ENCODE measurements around the gene FTO.

Gene FTO

GRCh38 chr16:54094641-54095040 lies 390.7 kb downstream of the FTO start:
- no peak for DNase-seq

GRCh38 chr16:54096607-54097006 lies 392.7 kb downstream of the FTO start:
- no peak for DNase-seq

DNA sequence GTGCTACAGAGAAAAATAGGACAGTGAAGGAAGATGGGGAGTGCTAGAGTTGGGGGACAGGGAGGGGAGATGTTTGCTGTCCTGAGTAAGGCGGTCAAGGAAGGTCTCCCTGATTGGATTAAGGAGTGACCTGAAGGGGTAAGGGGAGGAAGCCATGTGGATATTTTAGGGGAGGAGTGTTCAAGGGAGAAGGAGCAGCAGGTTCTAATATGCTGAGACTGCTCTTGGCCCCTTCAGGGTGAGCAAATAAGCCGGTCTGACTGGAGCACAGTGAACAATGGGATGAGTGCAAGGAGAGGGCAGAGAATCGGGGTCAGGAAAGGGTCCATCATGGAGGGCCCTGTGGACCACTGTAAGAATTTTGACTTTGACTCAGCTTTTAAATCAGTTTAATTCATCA lies 393.8 kb downstream of the FTO start:
- DNase-seq: no peak

GRCh38 chr16:54098247-54098646 lies 394.3 kb downstream of the FTO start:
- no peak for DNase-seq

DNA sequence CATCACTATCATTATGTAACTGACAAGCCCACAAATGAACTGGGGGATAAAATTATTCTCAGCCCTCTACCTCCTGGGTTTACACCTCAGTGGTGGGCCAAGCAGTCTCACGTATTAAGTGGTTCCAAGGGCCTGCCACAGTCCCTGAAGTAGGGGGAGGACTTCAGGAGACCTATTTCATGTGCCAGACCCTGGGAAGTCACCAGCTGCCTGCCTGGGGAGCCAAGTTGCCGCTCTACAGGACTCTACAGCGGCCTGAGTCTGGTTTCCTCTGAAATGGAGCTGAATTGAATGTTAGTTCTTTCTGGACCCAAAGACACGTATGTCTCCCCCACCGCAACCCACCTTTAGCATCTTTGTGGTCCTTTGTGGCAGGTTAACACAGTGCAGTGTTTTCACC lies 395.7 kb downstream of the FTO start:
- peak in 1 of 14 donors; percentile 4 for DNase-seq

DNA sequence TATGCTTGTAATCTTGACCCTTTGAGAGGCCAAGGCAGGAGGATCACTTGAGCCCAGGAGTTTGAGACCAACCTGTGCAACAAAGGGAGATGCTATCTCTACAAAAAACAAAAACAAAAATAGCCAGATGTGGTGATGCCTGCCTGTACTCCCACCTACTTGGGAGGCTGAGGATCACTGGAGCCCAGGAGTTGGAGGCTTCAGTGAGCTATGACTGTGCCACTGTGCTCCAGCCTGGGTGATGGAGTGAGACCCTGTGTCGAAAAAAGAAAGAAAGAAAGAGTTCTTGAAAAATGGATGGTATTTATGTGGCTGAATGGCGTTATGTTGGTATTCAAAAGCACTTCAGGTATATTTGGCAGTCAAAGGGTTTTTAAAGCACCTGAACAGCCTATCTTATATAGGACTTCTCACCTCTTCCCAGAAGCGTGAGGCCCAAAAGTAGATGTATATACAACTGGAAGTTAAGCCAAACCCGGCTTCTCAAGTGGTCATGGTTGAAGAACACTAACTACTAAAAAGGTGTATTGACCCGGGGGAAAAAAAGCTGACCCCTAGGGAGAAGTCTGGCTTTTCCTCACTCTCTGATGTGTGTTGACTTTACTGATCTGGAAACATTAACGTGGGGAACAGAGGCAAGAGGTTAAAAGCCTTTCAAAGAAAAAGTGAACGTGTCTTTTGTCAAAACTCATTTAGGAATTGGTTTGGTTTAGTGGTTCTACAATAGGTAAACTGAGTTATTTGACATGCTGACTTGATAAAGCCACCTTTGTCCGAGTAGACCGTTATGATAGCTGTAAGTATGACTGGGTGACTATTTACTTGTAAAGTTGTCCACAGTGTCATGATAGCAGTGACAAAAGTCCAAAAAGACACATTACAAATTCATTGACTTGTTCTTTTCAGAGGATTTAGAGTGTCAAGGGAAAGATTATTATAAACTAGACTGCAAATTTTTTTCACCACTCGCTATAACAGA lies 399.2 kb downstream of the FTO start:
- no peak for DNase-seq

GRCh38 chr16:54106057-54106456 lies 402.1 kb downstream of the FTO start:
- DNase-seq: no peak

DNA sequence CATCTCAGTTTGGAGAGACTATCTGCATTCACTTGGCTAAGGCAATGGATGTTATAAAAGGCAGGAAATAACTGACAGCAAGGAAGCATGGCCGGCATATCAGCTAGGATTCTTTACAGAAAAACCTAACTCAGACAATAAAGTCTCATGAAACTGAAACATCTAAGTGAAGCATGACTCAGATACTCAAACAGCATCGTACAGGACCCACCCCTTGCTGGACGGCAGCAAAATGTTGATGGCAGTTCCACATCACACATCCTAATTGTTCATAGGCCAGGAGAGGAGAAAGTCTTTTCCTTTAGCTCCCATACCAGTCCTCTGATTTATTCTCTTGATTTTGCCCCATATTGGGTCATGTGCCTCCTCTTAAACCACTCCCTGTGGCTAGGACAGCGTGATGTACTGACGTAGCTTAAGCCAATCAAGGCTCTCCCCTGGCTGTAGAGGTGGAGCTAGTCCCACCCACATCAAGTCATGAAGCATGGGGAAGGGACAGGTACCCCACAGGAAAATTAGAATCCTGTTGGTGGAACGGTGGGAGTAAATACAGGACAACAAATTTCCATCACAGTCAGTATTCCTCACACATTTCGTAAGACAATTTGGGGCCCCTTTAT lies 403.7 kb downstream of the FTO start:
- DNase-seq: no peak

- DNase-seq: no peak
Observed at GRCh38 chr16:54110016-54110981, 406.3 kb downstream of the FTO start.

DNA sequence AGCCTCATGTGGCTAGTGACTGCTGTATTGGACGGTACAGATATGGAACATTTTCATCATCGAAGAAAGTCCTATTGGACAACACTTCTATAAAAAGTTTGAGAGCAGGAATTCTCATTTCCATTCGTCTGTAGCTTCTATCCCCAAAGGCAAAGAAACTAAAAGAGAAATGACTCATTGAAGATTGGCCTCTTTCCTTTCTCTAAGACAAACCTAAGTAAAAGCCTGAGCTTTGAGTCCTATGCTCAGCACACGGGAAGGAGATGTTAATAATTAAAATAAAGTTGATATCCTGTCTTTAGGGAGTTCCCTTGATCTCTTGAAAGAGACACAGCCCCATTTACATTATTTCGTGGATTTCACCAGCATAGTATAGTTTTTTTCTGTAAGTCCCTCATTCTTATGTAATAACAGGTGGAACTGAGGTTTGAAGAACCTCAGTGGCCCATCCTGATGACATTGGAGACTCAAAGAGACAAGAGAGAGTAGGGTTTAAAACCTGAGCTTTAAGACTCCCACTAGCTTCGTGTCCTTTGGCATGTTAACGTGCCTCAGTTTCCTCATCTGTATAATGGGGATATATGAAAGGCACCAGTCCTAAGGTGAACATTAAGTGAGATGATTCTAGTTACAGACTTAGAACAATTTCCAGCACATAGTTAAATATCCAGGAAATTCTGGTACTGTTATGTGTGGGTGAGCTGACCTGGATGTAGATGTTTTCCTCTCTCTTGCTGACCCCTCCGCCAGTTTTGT lies 408.7 kb downstream of the FTO start:
- no peak for DNase-seq

- no peak for DNase-seq
Observed at GRCh38 chr16:54115558-54115957, 411.6 kb downstream of the FTO start.

GRCh38 chr16:54116124-54116655 lies 412.2 kb downstream of the FTO start:
- no peak for DNase-seq

GRCh38 chr16:54118846-54119245 lies 414.9 kb downstream of the FTO start:
- DNase-seq: no peak

DNA sequence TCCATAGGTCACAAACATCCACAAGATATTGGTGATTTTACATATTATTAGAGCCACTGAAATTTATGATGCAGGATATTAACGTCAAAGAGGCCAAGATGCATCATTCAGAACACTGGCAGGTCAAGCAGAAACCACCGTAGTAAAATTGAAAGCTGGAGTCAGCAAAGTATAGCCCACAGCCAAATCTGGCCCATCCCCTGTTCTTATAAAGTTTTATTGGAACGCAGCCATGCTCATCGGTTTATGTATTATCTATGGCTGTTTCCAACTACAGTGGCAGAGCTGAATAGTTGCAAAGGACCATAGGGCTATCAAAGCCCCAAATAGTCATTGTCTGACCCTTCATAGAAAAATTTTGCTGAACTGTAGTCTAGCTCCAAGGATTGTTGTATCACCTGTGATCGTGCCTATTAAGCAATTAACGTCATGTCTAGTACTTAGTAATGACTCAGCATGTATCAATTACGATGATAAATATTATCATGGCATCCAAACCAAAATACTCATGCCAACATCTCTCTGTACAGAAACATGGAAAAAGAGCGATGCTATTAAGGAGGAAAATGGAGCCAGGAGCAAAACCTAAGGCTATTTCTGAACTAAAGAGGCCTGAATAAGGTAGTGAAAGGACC lies 417.0 kb downstream of the FTO start:
- no peak for DNase-seq

DNA sequence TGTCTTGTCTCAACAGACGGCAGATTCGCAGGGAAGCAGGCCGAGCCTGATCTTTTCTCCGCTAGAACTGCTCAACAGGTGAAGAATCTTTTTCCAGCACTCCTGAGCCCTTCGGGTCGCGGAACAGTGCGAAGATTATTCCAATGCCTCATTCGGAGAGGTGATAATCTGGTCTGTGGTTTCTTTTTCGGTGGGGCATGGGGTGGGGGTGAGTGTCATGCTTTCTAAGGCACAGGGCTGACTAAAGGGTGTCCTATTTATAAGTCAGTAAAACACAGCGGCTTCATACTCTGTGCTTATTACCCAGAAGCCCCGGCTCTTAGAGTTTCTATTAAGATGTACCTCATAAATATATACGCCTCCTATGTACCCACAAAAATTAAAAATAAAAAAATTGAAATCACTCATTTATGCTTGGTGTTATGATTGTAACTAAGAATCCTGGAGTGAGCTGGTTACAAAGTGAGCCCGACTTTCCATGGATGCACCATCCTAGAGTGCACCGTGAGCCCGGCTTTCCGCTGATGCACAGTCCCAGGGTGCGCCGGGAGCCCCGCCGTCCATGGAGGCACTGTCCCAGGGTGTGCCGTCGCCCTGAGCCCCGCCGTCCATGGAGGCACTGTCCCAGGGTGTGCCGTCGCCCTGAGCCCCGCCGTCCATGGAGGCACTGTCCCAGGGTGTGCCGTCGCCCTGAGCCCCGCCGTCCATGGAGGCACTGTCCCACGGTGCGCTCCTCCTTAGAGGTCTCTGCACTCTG lies 417.8 kb downstream of the FTO start:
- DNase-seq: no peak

DNA sequence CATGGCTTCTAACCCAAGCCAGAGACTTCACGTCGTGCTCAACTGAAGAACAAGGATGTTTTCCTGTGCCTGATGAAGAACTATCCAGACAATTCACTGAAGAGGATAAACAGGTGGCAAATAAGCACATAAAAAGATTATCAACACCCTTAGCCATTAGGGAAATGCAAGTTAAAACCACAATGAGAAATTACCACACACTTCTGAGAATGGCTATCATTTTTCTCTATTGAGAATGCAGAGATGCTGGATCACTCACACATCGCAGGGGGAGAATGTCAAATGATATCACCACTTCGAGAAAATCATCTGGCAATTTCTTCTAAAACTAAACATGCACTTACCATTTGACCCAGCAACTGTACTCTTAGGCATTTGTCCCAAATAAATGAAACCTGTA lies 419.8 kb downstream of the FTO start:
- DNase-seq: no peak

DNA sequence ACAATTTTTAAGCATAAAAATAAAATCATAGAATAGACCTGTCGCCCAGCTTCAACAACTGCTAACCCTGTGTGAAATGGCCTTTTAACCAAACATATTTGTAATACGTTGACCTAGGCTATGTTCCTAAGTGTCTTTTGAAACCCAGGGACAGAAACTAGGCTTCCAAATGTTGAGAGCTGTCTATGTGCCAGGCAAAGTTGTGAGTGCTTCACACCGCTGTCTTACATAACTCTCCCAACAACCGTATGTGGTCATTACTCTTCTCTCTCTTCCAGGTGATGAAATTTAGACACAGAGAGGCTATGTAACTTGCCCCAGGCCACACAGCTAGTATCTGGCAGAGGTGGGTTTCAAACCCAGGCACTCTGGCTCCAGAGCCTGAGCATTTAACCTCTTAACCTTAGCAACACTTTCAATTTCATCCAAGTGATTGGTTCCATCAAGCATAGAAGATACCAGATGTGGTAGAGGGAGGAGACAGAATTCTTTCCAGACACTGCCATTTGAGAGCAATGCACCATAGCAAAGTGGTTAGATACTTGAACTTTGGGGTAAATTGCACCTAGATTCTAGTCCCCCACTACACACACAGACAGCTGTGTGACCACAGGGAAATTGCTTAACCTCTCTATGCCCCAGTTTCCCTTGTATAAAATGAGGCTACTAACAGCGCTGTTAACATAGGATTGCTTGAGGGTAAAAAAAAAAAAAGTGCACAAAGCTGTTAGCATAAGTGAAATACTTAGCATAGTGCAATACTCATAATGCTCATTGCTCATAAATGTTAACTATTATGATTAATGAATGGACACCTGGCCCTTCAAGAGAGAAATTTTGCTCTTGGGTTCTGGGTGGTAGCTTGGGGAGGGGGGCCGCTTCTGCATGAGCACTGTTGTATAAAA lies 422.0 kb downstream of the FTO start:
- DNase-seq: no peak

DNA sequence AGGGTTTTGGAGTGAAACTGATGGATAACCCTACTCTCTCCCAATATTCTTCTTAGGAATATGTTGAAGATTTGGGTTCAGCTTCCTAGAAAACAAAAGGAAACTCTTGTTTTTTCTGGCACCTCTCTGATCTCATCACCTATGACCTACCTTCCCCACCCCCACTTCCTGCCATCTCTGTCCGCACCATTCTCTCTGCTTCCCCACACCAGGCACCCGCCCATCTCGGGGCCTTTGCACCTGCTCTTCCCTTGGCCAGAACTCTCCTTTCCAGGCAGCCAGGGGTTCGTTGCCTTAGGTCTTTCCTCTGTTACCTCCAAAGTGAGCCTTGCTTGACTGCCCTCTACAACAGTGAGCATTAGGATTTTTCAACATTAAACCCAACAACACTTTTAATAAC lies 423.0 kb downstream of the FTO start:
- no peak for DNase-seq

DNA sequence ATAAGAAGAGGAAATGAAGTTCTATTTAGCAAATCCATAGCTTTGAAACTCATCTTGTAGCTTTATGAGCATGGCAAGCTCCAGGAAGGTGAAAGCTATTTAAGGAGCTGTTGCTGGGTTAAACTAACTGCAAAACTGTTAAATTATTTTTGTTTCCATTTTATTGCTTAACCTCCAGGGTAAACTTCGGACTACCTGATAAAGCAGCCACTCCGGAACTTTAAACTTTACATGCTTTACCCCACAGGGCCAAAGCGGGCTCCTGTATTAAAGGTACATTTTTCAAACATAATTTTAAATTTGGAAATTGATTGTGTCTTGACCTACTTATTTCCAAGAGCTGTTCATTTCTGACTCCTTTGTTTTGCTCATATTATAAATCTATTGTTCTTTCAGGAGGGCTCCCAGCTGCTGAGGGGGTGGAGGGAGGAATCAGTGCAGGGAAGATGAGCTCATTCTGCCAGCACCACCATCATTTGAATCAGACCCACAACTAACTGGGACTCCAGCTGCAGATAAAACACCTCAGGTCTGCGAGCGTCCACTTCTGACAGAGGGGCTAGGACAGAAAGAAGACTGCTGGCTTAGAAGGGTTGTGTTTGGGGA lies 424.8 kb downstream of the FTO start:
- DNase-seq: no peak

Data from C1 segment of cervical spinal cord (tissue), 14 donors.